ENCODE measurements around the gene KLF3.

DNA sequence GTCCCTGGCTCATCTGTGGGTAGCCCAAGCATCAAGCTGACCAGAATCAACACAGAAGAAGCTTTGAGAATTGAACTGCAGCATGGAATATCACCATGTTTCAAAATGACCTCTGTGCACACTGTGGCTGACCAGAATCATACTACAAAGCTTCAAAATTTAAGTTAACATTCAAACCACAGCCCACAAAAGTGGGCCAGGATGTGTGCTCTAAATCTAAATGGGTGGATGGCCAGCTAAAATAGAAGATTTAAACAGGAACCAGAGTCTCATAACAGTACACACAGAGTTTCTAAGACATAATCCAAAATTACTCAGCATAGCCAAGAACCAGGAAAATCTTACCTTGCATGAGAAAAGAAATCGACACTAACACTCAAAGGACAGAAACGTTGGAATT, 46.1 kb downstream of the KLF3 start:
- TF ChIP-seq, protein P1, sequence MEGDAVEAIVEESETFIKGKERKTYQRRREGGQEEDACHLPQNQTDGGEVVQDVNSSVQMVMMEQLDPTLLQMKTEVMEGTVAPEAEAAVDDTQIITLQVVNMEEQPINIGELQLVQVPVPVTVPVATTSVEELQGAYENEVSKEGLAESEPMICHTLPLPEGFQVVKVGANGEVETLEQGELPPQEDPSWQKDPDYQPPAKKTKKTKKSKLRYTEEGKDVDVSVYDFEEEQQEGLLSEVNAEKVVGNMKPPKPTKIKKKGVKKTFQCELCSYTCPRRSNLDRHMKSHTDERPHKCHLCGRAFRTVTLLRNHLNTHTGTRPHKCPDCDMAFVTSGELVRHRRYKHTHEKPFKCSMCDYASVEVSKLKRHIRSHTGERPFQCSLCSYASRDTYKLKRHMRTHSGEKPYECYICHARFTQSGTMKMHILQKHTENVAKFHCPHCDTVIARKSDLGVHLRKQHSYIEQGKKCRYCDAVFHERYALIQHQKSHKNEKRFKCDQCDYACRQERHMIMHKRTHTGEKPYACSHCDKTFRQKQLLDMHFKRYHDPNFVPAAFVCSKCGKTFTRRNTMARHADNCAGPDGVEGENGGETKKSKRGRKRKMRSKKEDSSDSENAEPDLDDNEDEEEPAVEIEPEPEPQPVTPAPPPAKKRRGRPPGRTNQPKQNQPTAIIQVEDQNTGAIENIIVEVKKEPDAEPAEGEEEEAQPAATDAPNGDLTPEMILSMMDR (conservative IDR thresholded peaks at IDR 0.05; ENCODE audit: low read depth, low read length) = no peak
- TF ChIP-seq RAD21 (IDR thresholded peaks at IDR 0.05; ENCODE audit: low read length) (no peak), CEBPB (IDR thresholded peaks at IDR 0.05; ENCODE audit: low read depth, low read length) (no peak), POLR2A (IDR thresholded peaks at IDR 0.05; ENCODE audit: low read depth, low read length) (no peak), SMC3 (IDR thresholded peaks at IDR 0.05; ENCODE audit: low read depth, low read length) (no peak)
